ENCODE measurements around the gene PIGK. TPM values are rescaled to one million over a fixed set of nuclear protein-coding genes. Genes with fewer than 3 reads are reported as not detected.

Gene PIGK
- polyA plus RNA-seq, 1 donor (not counting 4 experiments of a cell fraction or from before 2014, with no cell fraction given): 29.4 TPM

- H3K27ac ChIP-seq (ENCODE audit: control insufficient read depth, insufficient read depth, low read length): no peak overlapping the region
- no peak for DNase-seq (ENCODE audit: low read depth, low spot score)
Measured at GRCh38 chr1:77253211-77253610, 34.0 kb upstream of the PIGK start.

GRCh38 chr1:77250126-77250525 lies 30.9 kb upstream of the PIGK start:
- Histone ChIP-seq H3K4me2 (ENCODE audit: control insufficient read depth, extremely low read depth, insufficient read depth, low read depth, low read length) (no peak overlapping the region), H3K4me1 (ENCODE audit: control insufficient read depth, extremely low read depth, insufficient read depth, low read length) (no peaks in the 10 kb centered on the region), H3K27ac (ENCODE audit: control insufficient read depth, insufficient read depth, low read length) (no peak overlapping the region), H3K27me3 (ENCODE audit: control insufficient read depth, extremely low read depth, insufficient read depth, low read length) (peaks cover 3% of the 10 kb centered on the region), H3K9me1 (ENCODE audit: control insufficient read depth, extremely low read depth, insufficient read depth, low read length) (no peaks in the 10 kb centered on the region), H3K4me3 (ENCODE audit: control insufficient read depth in 2 of 3, extremely low read depth in 1 of 3, insufficient read depth in 2 of 3, low read depth in 1 of 3, low read length in 3 of 3) (no peak overlapping the region), H3K9me3 (ENCODE audit: control insufficient read depth, low read depth, low read length) (no peaks in the 10 kb centered on the region), H3K9ac (ENCODE audit: control insufficient read depth, extremely low read depth, insufficient read depth, low read length) (no peak overlapping the region), H2AFZ (ENCODE audit: control insufficient read depth, low read length) (no peak overlapping the region), H3K79me2 (ENCODE audit: control insufficient read depth, insufficient read depth, low read length) (no peaks in the 10 kb centered on the region), H3K36me3 (ENCODE audit: control insufficient read depth in 2 of 2, extremely low read depth in 1 of 2, insufficient read depth in 2 of 2, low read length in 2 of 2) (no peaks in the 10 kb centered on the region), H4K20me1 (ENCODE audit: control insufficient read depth, extremely low read depth, insufficient read depth, low read length) (no peaks in the 10 kb centered on the region)
- dilution Hi-C loops (cut with MboI; ENCODE audit: extremely low pct_ligation_motif_present, low sequenced_read_pairs): no loop called here
- TF ChIP-seq CTCF (optimal IDR thresholded peaks at IDR 0.05 in 1 of 3, IDR thresholded peaks at IDR 0.05 in 1 of 3, conservative IDR thresholded peaks at IDR 0.05 in 1 of 3; ENCODE audit: extremely low read depth in 1 of 3, insufficient read depth in 2 of 3, low read length in 3 of 3) (no peak), EZH2 (IDR thresholded peaks at IDR 0.05; ENCODE audit: low read length) (no peak)
- FAIRE-seq (no peak), DNase-seq (ENCODE audit: low read depth, low spot score) (no peak)

More at GRCh38 chr1:77253211-77253610, 34.0 kb upstream of the PIGK start:
- H4K20me1 ChIP-seq (ENCODE audit: control insufficient read depth, extremely low read depth, insufficient read depth, low read length): no peaks in the 10 kb centered on the region
- no peak for TF ChIP-seq EZH2 (IDR thresholded peaks at IDR 0.05; ENCODE audit: low read length)
- no peak for TF ChIP-seq CTCF (optimal IDR thresholded peaks at IDR 0.05 in 1 of 3, IDR thresholded peaks at IDR 0.05 in 1 of 3, conservative IDR thresholded peaks at IDR 0.05 in 1 of 3; ENCODE audit: extremely low read depth in 1 of 3, insufficient read depth in 2 of 3, low read length in 3 of 3)
- H3K36me3 ChIP-seq (ENCODE audit: control insufficient read depth in 2 of 2, extremely low read depth in 1 of 2, insufficient read depth in 2 of 2, low read length in 2 of 2): no peaks in the 10 kb centered on the region
- no peak overlapping the region for H3K4me3 ChIP-seq (ENCODE audit: control insufficient read depth in 2 of 3, extremely low read depth in 1 of 3, insufficient read depth in 2 of 3, low read depth in 1 of 3, low read length in 3 of 3)
- no peaks in the 10 kb centered on the region for H3K9me1 ChIP-seq (ENCODE audit: control insufficient read depth, extremely low read depth, insufficient read depth, low read length)
- no peak overlapping the region for H3K9ac ChIP-seq (ENCODE audit: control insufficient read depth, extremely low read depth, insufficient read depth, low read length)
- dilution Hi-C loops (cut with MboI; ENCODE audit: extremely low pct_ligation_motif_present, low sequenced_read_pairs): no loop called here
- H3K27me3 ChIP-seq (ENCODE audit: control insufficient read depth, extremely low read depth, insufficient read depth, low read length): peaks cover 3% of the 10 kb centered on the region
- H3K79me2 ChIP-seq (ENCODE audit: control insufficient read depth, insufficient read depth, low read length): no peaks in the 10 kb centered on the region
- H3K9me3 ChIP-seq (ENCODE audit: control insufficient read depth, low read depth, low read length): no peaks in the 10 kb centered on the region
- no peak overlapping the region for H2AFZ ChIP-seq (ENCODE audit: control insufficient read depth, low read length)
- no peak overlapping the region for H3K4me2 ChIP-seq (ENCODE audit: control insufficient read depth, extremely low read depth, insufficient read depth, low read depth, low read length)
- H3K4me1 ChIP-seq (ENCODE audit: control insufficient read depth, extremely low read depth, insufficient read depth, low read length): no peaks in the 10 kb centered on the region
- no peak for FAIRE-seq

Data from keratinocyte (primary cell).